Endothelial cell of umbilical vein (primary cell): Measurements from ENCODE around the gene IL36RN. TPM values are rescaled to one million over a fixed set of nuclear protein-coding genes. Genes with fewer than 3 reads are reported as not detected.

Experiments used
- BruUV-seq: library from RNA; stranded (reverse); fragments of 400-500 nt; replicated peaks from 2 replicates; lab custom pipeline; 2021; lab: Mats Ljungman, UMichigan
- CTCF ChIA-PET: fragments of 300-600, 350-600 bp; sonication (Branson Sonifier 250); formaldehyde crosslinking; loops from one replicate; lab custom pipeline; 2021; ENCODE audit warnings: antibody characterized with exemption, inconsistent platforms; lab: Charles Lee
- POLR2A ChIA-PET: fragments of 300-600, 350-600 bp; sonication (Branson Sonifier 250); formaldehyde crosslinking; loops from one replicate; lab custom pipeline; 2021; ENCODE audit warnings: antibody characterized with exemption, inconsistent platforms; lab: Charles Lee
- DNase-seq: peaks from one replicate; pipeline ENCODE4 v3.0.0-alpha.2; 2011; ENCODE audit warnings: low read depth, low spot score
- FAIRE-seq: peaks from 2 replicates; lab custom pipeline; 2011; peaks lifted over from hg19 to GRCh38; lab: Jason Lieb, UNC
- H2AFZ ChIP-seq: 2 replicates; pipeline ENCODE4 v1.6.0; 2012; ENCODE audit warnings: low read depth, low read length, control low read depth, inconsistent platforms
- H3K27ac ChIP-seq: 2 replicates; pipeline ENCODE4 v1.5.1; 2011; ENCODE audit warnings: low read depth, mild to moderate bottlenecking, control low read depth, low read length, moderate library complexity; ENCODE audit not compliant: insufficient read depth
- H3K27me3 ChIP-seq, 2 experiments: 2 replicates each; pipeline versions ENCODE4 v1.6.0 to v1.6.1; 2011; ENCODE audit warnings: low read length in 2 of 2, mixed read lengths in 1 of 2; ENCODE audit not compliant: control insufficient read depth in 2 of 2, insufficient read depth in 2 of 2
- H3K36me3 ChIP-seq, 2 experiments: 2 replicates in 1 of 2; 3 replicates in 1 of 2; pipeline ENCODE4 v1.5.1; 2011; ENCODE audit warnings: low read length in 2 of 2, mild to moderate bottlenecking in 1 of 2, moderate library complexity in 1 of 2; ENCODE audit not compliant: control insufficient read depth in 2 of 2, insufficient read depth in 2 of 2; ENCODE audit errors: extremely low read depth in 1 of 2
- H3K4me1 ChIP-seq: 3 replicates; pipeline ENCODE4 v1.5.1; 2011; ENCODE audit warnings: mild to moderate bottlenecking, low read length; ENCODE audit not compliant: control insufficient read depth, insufficient read depth; ENCODE audit errors: extremely low read depth
- H3K4me2 ChIP-seq: 2 replicates; pipeline ENCODE4 v1.6.1; 2011; ENCODE audit warnings: low read length, control low read depth, mixed read lengths; ENCODE audit not compliant: insufficient read depth
- H3K4me3 ChIP-seq, 3 experiments: fragments of 200-600 bp in 1 of 3; sonication (generic), shearing (Covaris generic) in 1 of 3; replicated peaks in 1 of 3; 2 replicates each; pipeline ENCODE4 v1.5.1; 2011 to 2016; ENCODE audit warnings: control low read depth in 3 of 3, low read length in 3 of 3, mild to moderate bottlenecking in 2 of 3, inconsistent platforms in 1 of 3, low read depth in 1 of 3, moderate library complexity in 1 of 3; ENCODE audit not compliant: insufficient read depth in 1 of 3
- H3K79me2 ChIP-seq: 2 replicates; pipeline ENCODE4 v1.6.0; 2012; ENCODE audit warnings: low read length, inconsistent platforms; ENCODE audit not compliant: control insufficient read depth, insufficient read depth
- H3K9ac ChIP-seq: replicated peaks from 2 replicates; pipeline ENCODE3; 2011; ENCODE audit warnings: low read length, control low read depth; ENCODE audit not compliant: insufficient read depth; ENCODE audit errors: extremely low read depth
- H3K9me1 ChIP-seq: replicated peaks from 3 replicates; pipeline ENCODE4 v1.6.0; 2011; ENCODE audit warnings: mild to moderate bottlenecking, low read length; ENCODE audit not compliant: control insufficient read depth, insufficient read depth; ENCODE audit errors: extremely low read depth
- H3K9me3 ChIP-seq: replicated peaks from 2 replicates; pipeline ENCODE4 v1.5.1; 2012; ENCODE audit warnings: low read length, inconsistent platforms; ENCODE audit not compliant: control insufficient read depth, insufficient read depth
- H4K20me1 ChIP-seq: replicated peaks from 2 replicates; pipeline ENCODE3; 2011; ENCODE audit warnings: mild to moderate bottlenecking, low read length; ENCODE audit not compliant: control insufficient read depth, insufficient read depth; ENCODE audit errors: extremely low read depth
- CTCF ChIP-seq, 2 donors: IDR thresholded peaks; 1 replicate in 1 of 2; 2 replicates in 1 of 2; pipeline ENCODE4 v1.5.1; 2011; ENCODE audit warnings: low read length in 2 of 2, mild to moderate bottlenecking in 2 of 2, moderate library complexity in 2 of 2, control low read depth in 1 of 2, inconsistent platforms in 1 of 2, low read depth in 1 of 2; ENCODE audit not compliant: insufficient read depth in 1 of 2; ENCODE audit errors: extremely low read depth in 1 of 2
- EZH2 ChIP-seq: IDR thresholded peaks from 2 replicates; pipeline ENCODE4 v1.6.1; 2012; ENCODE audit warnings: borderline replicate concordance, low read depth, mild to moderate bottlenecking, moderate library complexity, low read length, inconsistent platforms; ENCODE audit not compliant: severe bottlenecking
- FOS ChIP-seq: IDR thresholded peaks from 2 replicates; pipeline ENCODE4 v1.6.1; 2011; ENCODE audit warnings: mild to moderate bottlenecking, low read length, moderate library complexity, borderline replicate concordance; ENCODE audit not compliant: insufficient read depth
- GATA2 ChIP-seq: IDR thresholded peaks from 2 replicates; pipeline ENCODE4 v1.7.0; 2011; ENCODE audit warnings: low read depth, mild to moderate bottlenecking, moderate library complexity, mixed read lengths, low read length; ENCODE audit not compliant: insufficient read length, insufficient read depth
- JUN ChIP-seq: IDR thresholded peaks from 2 replicates; pipeline ENCODE4 v1.6.1; 2011; ENCODE audit warnings: borderline replicate concordance, low read depth; ENCODE audit not compliant: insufficient read length, insufficient read depth
- MAX ChIP-seq: IDR thresholded peaks from 2 replicates; pipeline ENCODE4 v1.6.1; 2011; ENCODE audit not compliant: insufficient read depth, insufficient read length
- MYC ChIP-seq: IDR thresholded peaks from one replicate; pipeline ENCODE4 v1.6.1; 2011; ENCODE audit warnings: mild to moderate bottlenecking, low read depth, low read length
- POLR2A ChIP-seq: IDR thresholded peaks from 2 replicates; pipeline ENCODE4 v1.6.1; 2012; ENCODE audit warnings: low read depth, mild to moderate bottlenecking, control low read depth, low read length
- POLR2AphosphoS5 ChIP-seq: IDR thresholded peaks from 2 replicates; pipeline ENCODE4 v1.6.1; 2012; ENCODE audit warnings: low read depth, mild to moderate bottlenecking, control low read depth, low read length, moderate library complexity; ENCODE audit not compliant: insufficient read depth
- dilution Hi-C: fragments of 300-500 bp; cut with MboI; formaldehyde crosslinking; loops from one replicate; pipeline ENCODE4 v1.15.0; 2019; ENCODE audit warnings: low sequenced_read_pairs; ENCODE audit not compliant: extremely low pct_ligation_motif_present
- intact Hi-C: fragments of 100-400 bp; cut with micrococcal nuclease; formaldehyde crosslinking; loops from one replicate; pipeline ENCODE4 v1.10.0; 2022
- polyA plus RNA-seq, 4 experiments: library from polyadenylated mRNA; depleted of rRNA in 3 of 4; stranded (reverse) in 3 of 4; unstranded in 1 of 4; fragments of >200 nt; gene quantifications; 2 replicates each; pipeline versions ENCODE4 v1.2.1 to v1.2.3, GENCODE V29; 2011 to 2012; ENCODE audit warnings: missing spikeins in 1 of 4
- total RNA-seq: library from RNA; stranded (reverse); gene quantifications from 2 replicates; pipeline ENCODE4 v1.2.3, GENCODE V29; 2021

Gene IL36RN
- total and polyA plus RNA-seq, 2 donors (not counting 3 experiments of a cell fraction or from before 2014, with no cell fraction given) = not detected

- no peaks in the 10 kb centered on the region for H3K4me1 ChIP-seq
- H3K27ac ChIP-seq = no peak overlapping the region
- no TSS peak for BruUV-seq
- no peak overlapping the region for H3K9ac ChIP-seq
- no peaks in the 10 kb centered on the region for H3K27me3 ChIP-seq
- H3K4me2 ChIP-seq = no peak overlapping the region
- no peak for DNase-seq
- no peaks in the 10 kb centered on the region for H3K79me2 ChIP-seq
- no peaks in the 10 kb centered on the region for H4K20me1 ChIP-seq
- intact Hi-C loops = no loop called here
- FAIRE-seq = no peak
- POLR2A ChIA-PET = no interaction called here
- no peaks in the 10 kb centered on the region for H3K36me3 ChIP-seq
- CTCF ChIA-PET = no interaction called here
- no peak overlapping the region for H3K4me3 ChIP-seq
- H3K9me3 ChIP-seq = no peaks in the 10 kb centered on the region
- dilution Hi-C loops = no loop called here
- no peak overlapping the region for H2AFZ ChIP-seq
- no peak for TF ChIP-seq EZH2
- no peak for TF ChIP-seq MAX
- TF ChIP-seq CTCF (IDR thresholded peaks at IDR 0.05; ENCODE audit: extremely low read depth in 1 of 2, insufficient read depth in 1 of 2, low read depth in 1 of 2, low read length in 2 of 2) = no peak
- TF ChIP-seq POLR2AphosphoS5 = no peak
- no peak for TF ChIP-seq POLR2A
- no peak for TF ChIP-seq MYC
- no peak for TF ChIP-seq GATA2
- no peak for TF ChIP-seq JUN
- no peak for TF ChIP-seq FOS
- H3K9me1 ChIP-seq = no peaks in the 10 kb centered on the region
Measured at GRCh38 chr2:113091231-113091896, 32.4 kb downstream of the IL36RN start.
